ENCODE results near the gene OPCML. TPM values are rescaled to one million over a fixed set of nuclear protein-coding genes. Genes with fewer than 3 reads are reported as not detected.

The OPCML gene
- total RNA-seq, 4 donors from 2014 or later = not detected

GRCh38 chr11:132904091-132904490 is 628.2 kb downstream of the OPCML start:
- H3K27ac ChIP-seq = no peak overlapping the region
- no peaks in the 10 kb centered on the region for H3K9me3 ChIP-seq
- intact Hi-C loops (cut with DNase I; ENCODE audit: low total_unique reads) (no loop called here), in situ Hi-C loops (cut with MboI; ENCODE audit: low pct_ligation_motif_present in 1 of 4, low pct_unique_long_range_greater_than_20kb in 1 of 4, low sequenced_read_pairs in 3 of 4) (no loop called here)
- no peak overlapping the region for H3K4me3 ChIP-seq
- no peaks in the 10 kb centered on the region for H3K4me1 ChIP-seq
- DNase-seq = no peak
- no peaks in the 10 kb centered on the region for H3K36me3 ChIP-seq
- TF ChIP-seq POLR2AphosphoS5 (IDR thresholded peaks at IDR 0.05) (no peak), EP300 (IDR thresholded peaks at IDR 0.05; ENCODE audit: low read depth) (no peak), CTCF (IDR thresholded peaks at IDR 0.05) (no peak), POLR2A (IDR thresholded peaks at IDR 0.05) (no peak)
- H3K27me3 ChIP-seq = no peaks in the 10 kb centered on the region
- WGBS, 2 donors (ENCODE audit: low coverage in 1 of 2) = 46 to 81% methylated on average over 1 of the region's 1 CpG

- Histone ChIP-seq H3K36me3 (no peaks in the 10 kb centered on the region), H3K9me3 (no peaks in the 10 kb centered on the region), H3K4me3 (no peak overlapping the region), H3K4me1 (no peaks in the 10 kb centered on the region), H3K27ac (no peak overlapping the region), H3K27me3 (no peaks in the 10 kb centered on the region)
- in situ Hi-C loops (cut with MboI; ENCODE audit: low pct_ligation_motif_present in 1 of 4, low pct_unique_long_range_greater_than_20kb in 1 of 4, low sequenced_read_pairs in 3 of 4) = no loop called here
- intact Hi-C loops (cut with DNase I; ENCODE audit: low total_unique reads) = no loop called here
- DNase-seq = no peak
- WGBS, 2 donors (ENCODE audit: low coverage in 1 of 2) = 64 to 67% methylated on average over 5 to 14 of the region's 14 CpGs
- TF ChIP-seq POLR2AphosphoS5 (IDR thresholded peaks at IDR 0.05) = no peak
- TF ChIP-seq CTCF (IDR thresholded peaks at IDR 0.05) = no peak
- no peak for TF ChIP-seq POLR2A (IDR thresholded peaks at IDR 0.05)
- no peak for TF ChIP-seq EP300 (IDR thresholded peaks at IDR 0.05; ENCODE audit: low read depth)
Observed at GRCh38 chr11:132901638-132902471, 630.4 kb downstream of the OPCML start.

GRCh38 chr11:132898676-132899075 is 633.6 kb downstream of the OPCML start:
- no peaks in the 10 kb centered on the region for H3K4me1 ChIP-seq
- no peaks in the 10 kb centered on the region for H3K9me3 ChIP-seq
- DNase-seq = no peak
- in situ Hi-C loops (cut with MboI; ENCODE audit: low pct_ligation_motif_present in 1 of 4, low pct_unique_long_range_greater_than_20kb in 1 of 4, low sequenced_read_pairs in 3 of 4) = no loop called here
- intact Hi-C loops (cut with DNase I; ENCODE audit: low total_unique reads) = no loop called here
- WGBS, 2 donors (ENCODE audit: low coverage in 1 of 2) = 93% methylated on average over 2 of the region's 2 CpGs; no CpG with 5 or more reads in 1 of the 2 donors
- no peak overlapping the region for H3K27ac ChIP-seq
- H3K27me3 ChIP-seq = no peaks in the 10 kb centered on the region
- no peak for TF ChIP-seq EP300 (IDR thresholded peaks at IDR 0.05; ENCODE audit: low read depth)
- no peak overlapping the region for H3K4me3 ChIP-seq
- H3K36me3 ChIP-seq = no peaks in the 10 kb centered on the region

- no peaks in the 10 kb centered on the region for H3K27me3 ChIP-seq
- in situ Hi-C loops (cut with MboI; ENCODE audit: low pct_ligation_motif_present in 1 of 4, low pct_unique_long_range_greater_than_20kb in 1 of 4, low sequenced_read_pairs in 3 of 4) = no loop called here
- no peak for DNase-seq
- no peak overlapping the region for H3K4me3 ChIP-seq
- no peaks in the 10 kb centered on the region for H3K36me3 ChIP-seq
- TF ChIP-seq CTCF (IDR thresholded peaks at IDR 0.05) = no peak
- no peak for TF ChIP-seq POLR2A (IDR thresholded peaks at IDR 0.05)
- no peak for TF ChIP-seq EP300 (IDR thresholded peaks at IDR 0.05; ENCODE audit: low read depth)
- TF ChIP-seq POLR2AphosphoS5 (IDR thresholded peaks at IDR 0.05) = no peak
- 30 to 70% methylated on average over 2 to 4 of the region's 4 CpGs for WGBS, 2 donors (ENCODE audit: low coverage in 1 of 2)
- no peaks in the 10 kb centered on the region for H3K9me3 ChIP-seq
- H3K4me1 ChIP-seq = no peaks in the 10 kb centered on the region
- no peak overlapping the region for H3K27ac ChIP-seq
- intact Hi-C loops (cut with DNase I; ENCODE audit: low total_unique reads) = no loop called here
Observed at GRCh38 chr11:132898021-132898420, 634.3 kb downstream of the OPCML start.

Data from transverse colon (tissue), 4 donors.